GM18498 (cell line): ENCODE measurements around the gene BICD1.

Experiments used
- ATAC-seq: cut with Tn5 transposase; IDR thresholded peaks from one replicate; pipeline ENCODE4 v1.9.1; 2021; ENCODE audit warnings: mild to moderate bottlenecking, moderate library complexity; ENCODE audit not compliant: unreplicated experiment

The BICD1 gene

GRCh38 chr12:32240162-32240561, 133.5 kb downstream of the BICD1 start:
- no peak for ATAC-seq

GRCh38 chr12:32240831-32241230, 134.2 kb downstream of the BICD1 start:
- no peak for ATAC-seq

GRCh38 chr12:32242641-32243040, 136.0 kb downstream of the BICD1 start:
- ATAC-seq, result no peak

DNA sequence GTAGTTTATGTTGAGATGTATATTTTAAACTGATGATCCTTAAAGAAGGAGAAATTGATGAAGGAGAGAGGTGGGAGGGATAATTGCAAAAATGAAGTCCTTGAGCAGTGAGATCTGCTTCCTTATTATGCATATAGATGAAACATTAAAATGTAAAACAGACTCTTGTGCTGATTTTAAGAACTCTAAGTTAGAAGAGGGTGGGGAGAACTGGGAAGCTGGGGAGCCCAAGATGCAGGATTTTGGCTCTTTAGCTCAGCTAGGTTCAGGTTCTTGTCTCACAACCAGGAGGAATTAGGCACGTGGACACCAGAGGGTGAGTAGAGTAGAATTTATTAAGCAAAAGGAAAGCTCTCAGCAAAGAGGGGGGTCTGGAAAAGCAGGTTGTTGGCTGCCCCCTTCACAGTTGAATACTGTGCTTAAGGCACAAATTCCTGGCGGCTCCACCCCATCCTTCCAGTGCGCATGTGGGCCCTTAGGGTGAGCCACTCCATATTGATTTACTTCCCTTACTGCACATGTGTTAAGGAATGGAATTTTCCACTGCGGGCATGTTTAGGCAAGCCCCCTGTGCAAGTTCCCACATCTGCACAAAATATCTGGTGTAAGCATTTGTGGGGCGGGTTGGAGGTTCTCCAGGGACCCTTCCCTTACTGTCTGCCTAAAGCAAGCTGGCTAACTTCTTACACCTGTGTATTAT, 141.9 kb downstream of the BICD1 start:
- no peak for ATAC-seq

DNA sequence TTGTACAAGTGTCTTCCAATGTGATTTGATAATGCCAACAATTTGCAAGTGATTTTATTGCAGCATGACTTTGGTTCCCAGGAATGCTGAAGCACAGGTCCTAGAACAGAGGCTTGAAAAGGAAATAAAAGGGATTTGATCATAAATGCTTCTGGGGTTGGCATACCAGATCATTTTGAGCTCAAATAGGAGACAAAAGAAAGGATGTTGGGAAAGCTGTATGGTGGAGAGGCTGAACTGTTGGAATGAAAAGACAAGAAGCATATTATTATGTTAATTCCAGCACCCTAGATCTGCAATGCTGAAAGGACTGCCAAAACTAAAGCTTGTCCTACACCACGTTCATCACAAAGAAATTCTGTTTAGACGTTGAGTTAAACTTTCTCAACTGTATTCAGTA, 143.1 kb downstream of the BICD1 start:
- ATAC-seq, result no peak

DNA sequence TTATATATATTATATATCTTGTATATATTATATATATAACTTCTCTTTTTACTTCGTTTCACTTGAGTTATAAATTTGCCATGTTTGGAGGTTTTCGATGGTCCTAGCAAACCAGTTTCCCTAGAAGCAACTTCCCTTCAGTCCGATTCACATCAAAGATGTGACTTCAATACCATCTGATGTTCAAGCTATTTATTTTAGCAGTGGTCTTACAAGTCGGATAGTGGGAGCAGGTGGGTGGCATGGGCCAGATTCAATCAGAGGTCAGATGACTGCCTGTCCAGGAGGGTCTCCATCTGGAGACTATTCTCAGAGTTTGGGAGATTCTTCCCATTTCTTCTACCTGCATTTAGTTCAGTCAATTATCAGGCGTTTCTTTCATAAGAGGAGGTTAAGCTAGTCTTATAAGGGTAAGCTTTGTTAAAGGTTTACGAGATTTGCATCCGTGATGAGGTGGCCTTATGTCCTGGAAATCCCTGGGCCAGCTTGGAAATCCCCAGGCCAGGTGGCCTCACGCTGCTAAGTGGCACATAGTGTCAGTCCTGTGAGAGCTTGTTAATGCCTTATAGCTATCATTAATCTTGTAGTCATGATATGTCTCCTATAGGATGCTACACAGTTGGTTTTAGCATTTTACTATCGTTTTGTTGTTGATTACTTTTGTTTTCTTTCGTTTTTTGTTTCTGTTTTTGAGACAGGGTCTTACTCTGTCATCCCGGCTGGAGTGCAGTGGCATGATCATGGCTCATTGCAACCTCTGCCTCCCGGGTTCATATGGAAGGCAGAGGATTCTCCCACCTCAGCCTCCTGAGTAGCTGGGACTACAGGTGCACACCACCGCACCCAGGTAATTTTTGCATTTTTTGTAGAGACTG, 145.8 kb downstream of the BICD1 start:
- peak; percentile 89 for ATAC-seq

DNA sequence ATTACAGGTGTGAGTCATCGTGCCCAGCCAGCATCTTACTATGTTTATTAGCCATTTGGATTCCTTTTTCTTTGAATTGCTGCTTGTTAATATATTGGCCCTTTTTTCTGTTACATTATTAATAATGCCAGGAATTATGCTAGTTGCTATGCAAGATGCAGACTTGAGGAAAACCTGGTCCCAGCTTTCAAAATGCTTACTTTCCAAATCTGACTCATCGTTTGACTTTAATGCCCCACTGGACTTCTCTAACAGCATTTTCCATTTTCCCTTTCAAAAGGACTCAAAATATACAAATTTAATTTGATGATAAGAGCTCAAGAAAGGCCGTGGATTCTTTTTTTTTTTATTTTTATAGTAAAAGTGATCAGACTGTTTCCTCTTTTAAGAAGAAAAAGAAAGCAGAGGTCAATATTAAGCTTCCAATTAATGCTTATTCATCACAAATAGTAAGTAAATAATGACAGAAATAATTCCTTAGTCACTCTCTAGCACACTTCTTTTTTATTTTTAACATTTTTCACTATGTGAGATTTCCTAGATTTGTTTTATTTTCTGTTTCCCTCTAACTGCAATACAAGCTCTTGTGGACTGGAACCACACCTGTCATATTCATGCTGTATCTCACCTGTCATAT, 146.6 kb downstream of the BICD1 start:
- no peak for ATAC-seq

- ATAC-seq, result no peak
These were observed 147.8 kb downstream of the BICD1 start for GRCh38 chr12:32254260-32254956.

DNA sequence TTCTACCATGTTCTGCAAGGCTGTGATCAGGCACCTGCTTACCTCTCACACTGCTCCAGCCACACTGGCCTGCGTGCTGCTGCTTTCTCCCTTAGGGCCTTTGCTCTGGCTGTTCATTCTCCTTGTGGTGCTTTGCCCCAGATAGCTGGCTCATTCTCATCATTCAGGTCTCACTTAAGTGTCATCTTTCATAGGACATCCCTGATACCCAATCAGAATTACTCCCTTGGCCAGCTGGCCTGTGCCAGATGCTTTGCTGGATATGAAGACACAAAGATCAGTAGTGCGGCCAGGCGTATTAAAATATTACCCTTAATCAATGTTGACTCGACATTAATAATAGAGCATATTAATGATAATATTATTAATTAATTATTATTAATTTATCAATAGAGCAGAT, 148.9 kb downstream of the BICD1 start:
- ATAC-seq, result no peak

DNA sequence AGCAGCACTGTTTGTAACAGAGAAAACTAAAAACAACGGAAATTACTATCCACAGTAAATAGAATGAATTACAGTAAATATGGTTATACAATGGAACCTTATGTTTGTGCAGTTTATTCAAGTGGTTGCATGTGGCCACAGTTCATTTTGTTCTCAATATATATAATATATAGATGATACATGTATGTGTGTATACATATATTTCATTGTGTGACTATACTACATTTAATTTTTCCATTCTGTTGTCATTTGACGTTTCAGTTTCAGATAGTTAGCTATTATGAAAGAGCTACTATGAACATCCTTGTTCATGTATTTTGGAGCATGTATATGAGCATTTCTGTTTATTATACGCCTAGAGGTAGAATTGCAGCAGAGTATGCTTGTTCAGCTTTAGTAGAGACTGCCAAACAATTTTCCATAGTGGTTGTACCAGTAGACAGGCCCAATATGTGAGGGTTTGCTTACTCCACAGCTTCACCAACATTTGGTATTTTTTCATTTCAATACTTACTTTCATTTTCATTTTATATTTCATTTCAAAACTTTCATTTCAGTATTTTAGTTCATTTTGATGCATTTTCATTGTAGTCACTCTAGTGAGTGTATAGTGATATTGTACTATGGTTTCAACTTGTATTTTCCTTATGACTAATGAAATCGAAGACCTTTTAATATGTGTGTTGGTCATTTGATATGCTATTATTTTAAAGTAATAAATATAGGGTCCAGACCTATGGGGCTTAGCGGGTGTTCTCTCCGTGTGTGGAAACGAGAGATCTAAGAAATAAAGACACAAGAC, 151.2 kb downstream of the BICD1 start:
- ATAC-seq, result no peak

DNA sequence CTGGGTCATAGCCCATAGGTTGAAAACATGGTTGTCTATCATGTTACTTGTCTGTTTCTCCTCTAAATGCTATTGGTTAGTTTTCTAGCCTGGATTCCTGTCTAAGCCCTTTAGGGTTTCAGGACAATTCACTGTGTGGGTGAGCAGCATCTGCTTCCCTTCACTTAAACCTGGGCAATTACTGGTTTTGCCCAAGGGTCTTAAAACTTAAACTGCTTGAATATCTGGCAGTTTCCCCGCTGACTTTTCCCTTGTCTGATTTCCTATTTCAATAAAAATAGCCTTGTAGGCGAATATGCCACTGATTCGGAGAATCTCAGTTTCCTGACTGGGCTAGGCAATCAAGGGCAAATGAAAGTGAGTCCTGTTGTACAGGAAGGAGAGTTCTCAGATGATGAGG, 154.0 kb downstream of the BICD1 start:
- ATAC-seq, result no peak

DNA sequence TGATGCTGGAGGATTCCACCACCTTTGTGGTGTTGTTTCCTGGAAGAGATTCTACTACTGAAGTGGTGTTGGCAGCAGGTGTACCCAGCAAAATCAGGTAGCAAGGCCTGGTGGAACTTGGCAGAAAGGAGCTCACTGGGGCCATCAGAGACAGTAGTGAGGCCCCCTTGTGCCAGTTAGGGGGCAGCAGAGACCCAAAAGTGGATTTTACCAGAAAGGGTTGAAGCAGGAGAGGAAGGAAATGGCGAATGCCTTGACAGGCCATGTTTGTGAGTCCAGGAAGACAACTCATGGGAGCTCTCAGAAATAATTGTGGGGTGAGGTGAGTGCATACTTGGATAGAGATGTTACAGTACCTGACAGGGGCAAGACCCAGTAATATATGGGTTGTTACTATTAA, 155.0 kb downstream of the BICD1 start:
- no peak for ATAC-seq

- ATAC-seq, result no peak
These were observed 158.3 kb downstream of the BICD1 start for GRCh38 chr12:32264961-32265360.

DNA sequence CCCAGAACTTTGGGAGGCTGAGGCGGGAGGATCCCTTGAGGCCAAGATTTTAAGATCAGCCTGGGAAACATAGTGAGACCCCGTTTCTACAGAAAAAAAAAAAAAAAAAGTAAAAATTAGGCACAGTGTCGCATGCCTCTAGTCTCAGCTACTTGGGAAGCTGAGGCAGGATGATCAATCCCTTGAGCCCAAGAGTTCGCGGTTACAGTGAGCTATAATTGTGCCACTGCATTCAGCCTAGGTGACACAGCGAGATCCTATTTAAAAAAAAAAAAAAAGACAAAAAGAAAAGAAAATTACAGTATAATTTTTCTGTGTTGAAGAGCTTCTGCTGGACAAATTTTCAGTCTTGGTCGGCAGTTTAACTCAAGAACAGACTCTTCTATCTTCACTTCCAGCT, 158.8 kb downstream of the BICD1 start:
- ATAC-seq, result no peak

DNA sequence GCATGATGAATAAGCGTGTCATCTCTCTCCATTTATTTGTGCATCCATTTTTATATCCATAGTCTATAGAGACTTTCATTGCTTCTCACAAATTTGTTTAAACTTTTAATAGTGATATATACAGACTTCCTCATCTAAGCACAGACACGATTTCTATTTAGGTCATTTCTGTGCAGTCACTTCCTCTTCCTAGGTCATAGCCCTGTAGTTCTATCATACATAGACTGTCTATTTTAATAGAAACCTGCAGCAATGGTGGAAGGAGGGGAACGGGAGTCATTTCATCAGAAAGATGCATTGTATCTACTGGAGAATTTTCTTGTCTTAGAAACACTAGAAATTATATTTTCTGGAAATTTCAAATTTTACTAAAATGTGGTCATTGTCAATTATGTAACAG, 159.3 kb downstream of the BICD1 start:
- peak; percentile 52 for ATAC-seq

DNA sequence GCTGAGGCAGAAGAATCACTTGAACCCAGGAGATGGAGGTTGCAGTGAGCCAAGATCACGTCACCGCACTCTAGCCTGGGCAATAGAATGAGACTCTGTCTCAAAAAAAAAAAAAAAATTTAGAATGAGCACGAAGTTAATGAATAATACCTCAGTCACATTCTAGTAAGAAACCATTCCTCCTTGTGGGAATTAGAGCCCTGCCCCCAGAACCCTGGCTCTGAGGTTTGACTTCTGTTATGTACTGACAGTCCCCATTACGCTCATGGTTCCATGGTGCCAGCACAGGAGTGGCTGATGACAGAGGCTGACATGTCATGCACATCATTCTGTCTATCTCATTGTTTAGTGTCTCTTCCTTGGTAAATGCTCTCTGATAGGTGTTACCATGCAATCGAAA, 160.1 kb downstream of the BICD1 start:
- no peak for ATAC-seq

DNA sequence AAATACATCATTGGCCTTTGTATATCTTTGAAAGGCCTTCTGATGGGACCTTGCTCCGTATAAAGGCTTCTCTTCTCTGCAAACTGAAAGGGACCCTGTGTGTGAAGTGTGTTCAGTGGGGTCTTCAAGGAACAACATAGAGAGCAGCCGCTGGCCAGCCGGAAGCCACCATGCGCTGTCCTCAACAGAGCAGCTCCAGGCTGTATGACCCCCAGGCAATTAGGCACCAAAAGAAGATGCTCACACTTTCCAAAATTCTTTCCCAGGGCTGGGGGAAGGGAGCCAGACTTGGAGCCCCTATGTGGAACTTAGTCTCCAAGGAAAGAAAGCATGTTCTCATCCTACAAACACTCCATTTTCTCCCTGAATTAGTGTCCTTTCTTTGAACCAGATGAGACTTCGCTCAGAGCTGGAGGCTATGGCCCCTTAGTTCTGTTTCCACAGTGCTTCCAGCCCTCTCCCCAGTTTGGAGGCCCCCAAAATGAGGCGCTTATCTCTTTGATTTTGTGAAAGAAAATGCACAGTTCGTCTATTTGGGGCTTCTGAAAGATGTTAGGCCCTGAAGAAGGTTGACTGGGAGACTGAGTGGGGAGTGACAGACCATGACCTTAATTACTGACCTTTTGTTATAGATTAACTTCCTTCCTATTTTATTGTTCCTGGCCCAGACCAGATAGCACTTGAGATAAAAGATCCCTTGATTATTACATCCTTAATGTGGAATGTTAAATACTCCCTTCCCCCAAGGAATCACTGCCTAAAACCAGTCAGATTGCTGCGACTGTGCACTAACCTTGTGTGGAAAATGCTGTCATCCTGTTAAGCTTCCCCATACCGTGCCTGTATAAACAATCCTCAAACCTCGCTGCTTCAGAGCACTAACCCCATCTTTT, 164.4 kb downstream of the BICD1 start:
- no peak for ATAC-seq

- peak; percentile 42 for ATAC-seq
These were observed 165.8 kb downstream of the BICD1 start for GRCh38 chr12:32272465-32272864.

DNA sequence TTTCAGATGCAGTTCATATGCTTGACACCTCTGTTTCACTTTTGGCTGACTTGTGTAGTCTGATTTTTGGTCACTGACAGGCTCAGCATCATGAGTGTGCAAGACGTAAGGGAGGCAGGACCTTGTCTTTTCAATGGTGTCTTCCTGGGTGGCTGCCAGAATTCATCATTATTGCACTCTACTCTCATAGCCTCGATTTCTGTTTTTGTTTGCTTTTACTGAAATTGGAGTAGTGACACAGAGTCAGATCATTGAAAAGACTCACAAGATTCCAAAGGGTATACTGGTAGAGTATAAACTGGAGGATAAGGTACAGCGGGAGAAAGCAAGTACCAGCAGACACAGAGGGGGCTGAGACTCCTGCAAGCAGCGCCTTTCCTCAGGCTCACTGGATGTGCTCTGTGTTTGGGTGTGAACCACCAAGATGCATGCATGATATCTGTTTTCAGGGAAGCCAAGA, 166.4 kb downstream of the BICD1 start:
- peak; percentile 67 for ATAC-seq
